ENCODE data around the gene CD34. TPM values are rescaled to one million over a fixed set of nuclear protein-coding genes. Genes with fewer than 3 reads are reported as not detected.
A peak's percentile ranks its signal among the peaks of the same experiment; 100 is the strongest.
"Not testable (repeated sequence)": the region's sequence is repeated elsewhere in the genome, so short reads cannot be mapped to it uniquely, and the experiment has no call there.

CD34 gene
- total RNA-seq, 1 experiment from 2014 or later = not detected

DNA sequence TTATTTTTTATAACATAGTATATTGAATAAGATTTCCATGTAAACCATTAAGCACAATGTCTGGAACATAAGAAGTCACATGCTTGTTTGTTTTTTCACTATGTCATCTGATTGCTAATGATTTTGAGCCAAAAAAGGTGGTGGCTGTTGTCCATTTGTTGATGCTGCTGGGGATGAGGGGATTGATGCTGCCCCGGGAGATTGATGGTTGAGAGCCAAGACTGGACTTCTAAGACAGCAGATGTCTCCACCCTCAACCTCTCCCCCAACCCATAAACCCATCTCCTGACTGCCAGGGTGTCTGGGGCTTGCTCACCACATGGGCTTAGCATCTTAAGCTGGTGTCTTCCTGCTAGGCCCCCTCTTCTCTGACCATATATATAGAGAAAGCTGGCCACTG lies 35.8 kb upstream of the CD34 start:
- no peaks in the 10 kb centered on the region for H3K4me1 ChIP-seq (ENCODE audit: insufficient read depth, low read length, poor library complexity, severe bottlenecking)
- H3K36me3 ChIP-seq (ENCODE audit: insufficient read depth, low read length, poor library complexity, severe bottlenecking) = no peaks in the 10 kb centered on the region
- no peak for TF ChIP-seq EZH2 (IDR thresholded peaks at IDR 0.05; ENCODE audit: borderline replicate concordance, low read depth, low read length, poor library complexity, severe bottlenecking)
- TF ChIP-seq, protein P1, sequence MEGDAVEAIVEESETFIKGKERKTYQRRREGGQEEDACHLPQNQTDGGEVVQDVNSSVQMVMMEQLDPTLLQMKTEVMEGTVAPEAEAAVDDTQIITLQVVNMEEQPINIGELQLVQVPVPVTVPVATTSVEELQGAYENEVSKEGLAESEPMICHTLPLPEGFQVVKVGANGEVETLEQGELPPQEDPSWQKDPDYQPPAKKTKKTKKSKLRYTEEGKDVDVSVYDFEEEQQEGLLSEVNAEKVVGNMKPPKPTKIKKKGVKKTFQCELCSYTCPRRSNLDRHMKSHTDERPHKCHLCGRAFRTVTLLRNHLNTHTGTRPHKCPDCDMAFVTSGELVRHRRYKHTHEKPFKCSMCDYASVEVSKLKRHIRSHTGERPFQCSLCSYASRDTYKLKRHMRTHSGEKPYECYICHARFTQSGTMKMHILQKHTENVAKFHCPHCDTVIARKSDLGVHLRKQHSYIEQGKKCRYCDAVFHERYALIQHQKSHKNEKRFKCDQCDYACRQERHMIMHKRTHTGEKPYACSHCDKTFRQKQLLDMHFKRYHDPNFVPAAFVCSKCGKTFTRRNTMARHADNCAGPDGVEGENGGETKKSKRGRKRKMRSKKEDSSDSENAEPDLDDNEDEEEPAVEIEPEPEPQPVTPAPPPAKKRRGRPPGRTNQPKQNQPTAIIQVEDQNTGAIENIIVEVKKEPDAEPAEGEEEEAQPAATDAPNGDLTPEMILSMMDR (conservative IDR thresholded peaks at IDR 0.05; ENCODE audit: low read depth, low read length) = no peak
- intact Hi-C loops (cut with micrococcal nuclease; ENCODE audit: unreplicated experiment) = no loop called here
- H3K27me3 ChIP-seq (replicated peaks; ENCODE audit: insufficient read depth, low read depth, low read length, poor library complexity) = peaks cover 39% of the 10 kb centered on the region
- ChIA-PET POLR2A (ENCODE audit: low non-redundant PET) (no interaction called here), CTCF (interaction anchor here (0.9 kb wide), 1 partner anchor 16 kb away, joined by 3 read pairs; no protein-coding TSS in a partner anchor)
- no peak overlapping the region for H3K27ac ChIP-seq (ENCODE audit: low read depth, low read length, poor library complexity, severe bottlenecking)
- no TSS peak for BruUV-seq (replicated peaks)
- no peaks in the 10 kb centered on the region for H3K9me3 ChIP-seq (ENCODE audit: low read depth, low read length, poor library complexity, severe bottlenecking)
- no peak for DNase-seq (ENCODE audit: low spot score)
- H3K4me3 ChIP-seq (ENCODE audit: low read depth, low read length, poor library complexity, severe bottlenecking) = no peak overlapping the region

DNA sequence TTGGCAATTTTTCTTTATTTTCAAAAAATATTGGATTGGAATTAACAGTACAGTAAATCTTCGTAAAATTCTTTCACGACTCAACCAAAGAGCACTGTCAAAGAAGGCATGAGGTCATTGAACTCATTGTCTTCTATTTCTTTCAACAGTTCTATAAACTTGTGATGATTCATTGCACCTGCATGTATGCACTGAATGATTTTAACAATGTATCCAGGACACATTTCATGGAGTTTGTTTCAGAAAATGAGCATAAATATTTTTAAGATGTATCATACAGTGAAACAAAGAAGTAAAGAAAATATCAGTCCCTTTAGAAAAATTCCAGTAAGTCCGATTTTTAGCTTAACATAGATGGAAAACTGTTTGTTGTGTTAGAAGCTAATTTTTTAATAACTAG lies 33.6 kb upstream of the CD34 start:
- intact Hi-C loops (cut with micrococcal nuclease; ENCODE audit: unreplicated experiment) = no loop called here
- Histone ChIP-seq H3K27me3 (replicated peaks; ENCODE audit: insufficient read depth, low read depth, low read length, poor library complexity) (peaks cover 32% of the 10 kb centered on the region), H3K27ac (ENCODE audit: low read depth, low read length, poor library complexity, severe bottlenecking) (no peak overlapping the region), H3K36me3 (ENCODE audit: insufficient read depth, low read length, poor library complexity, severe bottlenecking) (no peaks in the 10 kb centered on the region), H3K9me3 (ENCODE audit: low read depth, low read length, poor library complexity, severe bottlenecking) (no peaks in the 10 kb centered on the region), H3K4me3 (ENCODE audit: low read depth, low read length, poor library complexity, severe bottlenecking) (no peak overlapping the region), H3K4me1 (ENCODE audit: insufficient read depth, low read length, poor library complexity, severe bottlenecking) (no peaks in the 10 kb centered on the region)
- POLR2A ChIA-PET (ENCODE audit: low non-redundant PET) = no interaction called here
- CTCF ChIA-PET = no interaction called here
- no peak for TF ChIP-seq EZH2 (IDR thresholded peaks at IDR 0.05; ENCODE audit: borderline replicate concordance, low read depth, low read length, poor library complexity, severe bottlenecking)
- TF ChIP-seq, protein P1 (conservative IDR thresholded peaks at IDR 0.05; ENCODE audit: low read depth, low read length) = no peak
- BruUV-seq (replicated peaks) = no TSS peak
- no peak for DNase-seq (ENCODE audit: low spot score)

DNA sequence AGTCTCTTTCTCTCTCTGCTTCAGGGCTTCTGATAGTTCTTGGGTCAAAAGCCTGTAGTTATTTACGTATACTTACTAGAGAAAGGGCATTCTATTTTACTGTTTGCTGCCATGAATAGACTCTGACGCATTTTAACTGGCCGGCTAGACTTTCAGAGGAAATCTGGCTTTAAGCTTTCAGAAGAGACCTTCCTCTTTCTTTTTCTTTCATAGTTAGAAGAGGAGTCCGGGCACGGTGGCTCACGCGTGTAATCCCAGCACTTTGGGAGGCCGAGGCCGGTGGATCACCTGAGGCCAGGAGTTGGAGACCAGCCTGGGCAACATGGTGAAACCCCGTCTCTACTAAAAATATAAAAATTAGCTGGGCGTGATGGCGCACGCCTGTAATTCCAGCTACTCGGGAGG lies 31.4 kb upstream of the CD34 start:
- BruUV-seq (replicated peaks); H3K9me3 ChIP-seq (ENCODE audit: low read depth, low read length, poor library complexity, severe bottlenecking); H3K4me1 ChIP-seq (ENCODE audit: insufficient read depth, low read length, poor library complexity, severe bottlenecking); H3K36me3 ChIP-seq (ENCODE audit: insufficient read depth, low read length, poor library complexity, severe bottlenecking); intact Hi-C loops (cut with micrococcal nuclease; ENCODE audit: unreplicated experiment); H3K27ac ChIP-seq (ENCODE audit: low read depth, low read length, poor library complexity, severe bottlenecking); DNase-seq (ENCODE audit: low spot score); CTCF ChIA-PET; H3K4me3 ChIP-seq (ENCODE audit: low read depth, low read length, poor library complexity, severe bottlenecking); POLR2A ChIA-PET (ENCODE audit: low non-redundant PET): not testable (repeated sequence)
- H3K27me3 ChIP-seq (replicated peaks; ENCODE audit: insufficient read depth, low read depth, low read length, poor library complexity) = peaks cover 46% of the 10 kb centered on the region

DNA sequence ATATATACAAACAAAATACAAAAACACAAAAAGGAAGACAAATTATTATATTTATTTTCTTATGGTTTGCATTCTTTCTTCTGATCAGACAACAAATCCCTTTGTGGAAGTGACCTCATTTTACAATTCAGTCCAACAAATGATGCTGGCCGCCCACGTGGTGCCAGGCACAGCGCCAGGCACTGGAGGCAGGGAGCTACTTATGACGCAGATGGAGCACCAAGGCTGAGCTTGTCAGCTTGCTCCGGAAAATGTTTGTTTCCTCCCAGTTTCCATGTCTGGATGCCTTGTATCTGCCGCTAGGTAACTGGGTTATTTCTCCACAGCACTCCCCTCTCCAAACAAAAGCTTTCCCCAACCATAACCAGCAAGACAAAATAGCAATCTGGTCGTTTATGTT lies 30.7 kb upstream of the CD34 start:
- Histone ChIP-seq H3K36me3 (ENCODE audit: insufficient read depth, low read length, poor library complexity, severe bottlenecking) (no peaks in the 10 kb centered on the region), H3K27ac (ENCODE audit: low read depth, low read length, poor library complexity, severe bottlenecking) (no peak overlapping the region), H3K4me1 (ENCODE audit: insufficient read depth, low read length, poor library complexity, severe bottlenecking) (no peaks in the 10 kb centered on the region), H3K4me3 (ENCODE audit: low read depth, low read length, poor library complexity, severe bottlenecking) (no peak overlapping the region), H3K9me3 (ENCODE audit: low read depth, low read length, poor library complexity, severe bottlenecking) (no peaks in the 10 kb centered on the region), H3K27me3 (replicated peaks; ENCODE audit: insufficient read depth, low read depth, low read length, poor library complexity) (peaks cover 50% of the 10 kb centered on the region)
- TF ChIP-seq EZH2 (IDR thresholded peaks at IDR 0.05; ENCODE audit: borderline replicate concordance, low read depth, low read length, poor library complexity, severe bottlenecking) = no peak
- TF ChIP-seq, protein P1 (conservative IDR thresholded peaks at IDR 0.05; ENCODE audit: low read depth, low read length) = no peak
- intact Hi-C loops (cut with micrococcal nuclease; ENCODE audit: unreplicated experiment) = no loop called here
- ChIA-PET CTCF (no interaction called here), POLR2A (ENCODE audit: low non-redundant PET) (no interaction called here)
- no TSS peak for BruUV-seq (replicated peaks)
- DNase-seq (ENCODE audit: low spot score) = peak; percentile 37

Measured in A673 (cell line).